Lung (tissue), 12 donors: ENCODE measurements around the gene PPM1L. TPM values are rescaled to one million over a fixed set of nuclear protein-coding genes. Genes with fewer than 3 reads are reported as not detected.

Experiments
- ATAC-seq: fragments of 200-7000 bp; cut with Tn5 transposase; one replicate; pipeline ENCODE4 v1.9.1; 2020; ENCODE audit warnings: moderate number of reproducible peaks; ENCODE audit not compliant: insufficient read depth, low FRiP score
- DNase-seq, 3 donors: peaks; one replicate each; pipeline ENCODE4 v3.0.0-alpha.2; 2013 to 2017
- H3K27ac ChIP-seq, 2 donors: one replicate each; pipeline ENCODE4 v1.5.1; 2013; ENCODE audit warnings: mild to moderate bottlenecking in 2 of 2, moderate library complexity in 2 of 2, control low read depth in 1 of 2, inconsistent platforms in 1 of 2, low read depth in 1 of 2, low read length in 1 of 2
- H3K27me3 ChIP-seq, 3 donors: one replicate each; pipeline ENCODE4 v1.5.1; 2013; ENCODE audit warnings: low read length in 2 of 3; ENCODE audit not compliant: control insufficient read depth in 3 of 3, insufficient read depth in 3 of 3
- H3K36me3 ChIP-seq, 4 donors: one replicate each; pipeline ENCODE4 v1.5.1; 2013; ENCODE audit warnings: low read length in 4 of 4, mild to moderate bottlenecking in 1 of 4, moderate library complexity in 1 of 4; ENCODE audit not compliant: control insufficient read depth in 4 of 4, insufficient read depth in 4 of 4
- H3K4me1 ChIP-seq, 5 donors: one replicate each; pipeline ENCODE4 v1.5.1; 2013; ENCODE audit warnings: low read length in 5 of 5, mild to moderate bottlenecking in 2 of 5, moderate library complexity in 1 of 5; ENCODE audit not compliant: control insufficient read depth in 5 of 5, insufficient read depth in 5 of 5
- H3K4me3 ChIP-seq: one replicate; pipeline ENCODE4 v1.5.1; 2013; ENCODE audit warnings: mild to moderate bottlenecking, control low read depth, moderate library complexity
- H3K9ac ChIP-seq, 2 donors: one replicate each; pipeline ENCODE4 v1.5.1; 2013; ENCODE audit warnings: low read length in 2 of 2, control low read depth in 1 of 2; ENCODE audit not compliant: insufficient read depth in 1 of 2
- H3K9me3 ChIP-seq, 4 donors: one replicate each; pipeline ENCODE4 v1.5.1; 2013; ENCODE audit warnings: low read length in 3 of 4, mild to moderate bottlenecking in 1 of 4, moderate library complexity in 1 of 4; ENCODE audit not compliant: control insufficient read depth in 4 of 4, insufficient read depth in 3 of 4
- CTCF ChIP-seq: IDR thresholded peaks from 2 replicates; pipeline ENCODE4 v1.5.1; 2012; ENCODE audit warnings: mild to moderate bottlenecking; ENCODE audit errors: control extremely low read depth, extremely low read depth
- WGBS, 2 donors: extraction: QIAGEN DNeasy Blood & Tissue Kit; methylation state at CpG; one replicate each; pipeline ENCODE4 v1.1.7; 2013; 5-methylcytosine and 5-hydroxymethylcytosine counted together
- polyA plus RNA-seq, 2 donors: library from polyadenylated mRNA; stranded (reverse); fragments of 200-250 nt; gene quantifications; one replicate each; pipeline ENCODE4 v1.2.1, GENCODE V29; 2013
- total RNA-seq, 2 donors: library from RNA; depleted of rRNA in 1 of 2; stranded (reverse); fragments of >200 nt in 1 of 2; gene quantifications; one replicate each; pipeline ENCODE4 v1.2.1, GENCODE V29; 2014 to 2021
- donor health status: control.
- donor health status: control.
- donor health status: Bipolar disorder and iron deficiency.
- donor health status: healthy.
- donor health status: DM: yes; HTN: yes; CAD: no.

The PPM1L gene
- total and polyA plus RNA-seq, 4 donors: 1.5 to 17.7 (median 6.7) TPM

GRCh38 chr3:161054860-161055604, 299.0 kb downstream of the PPM1L start:
- Histone ChIP-seq H3K27me3 (no peaks in the 10 kb centered on the region), H3K9ac (no peak overlapping the region), H3K4me3 (no peak overlapping the region), H3K4me1 (no peaks in the 10 kb centered on the region), H3K27ac (no peak overlapping the region), H3K9me3 (no peaks in the 10 kb centered on the region), H3K36me3 (no peaks in the 10 kb centered on the region)
- DNase-seq: no peak
- TF ChIP-seq CTCF: no peak
- WGBS, 2 donors: 84% methylated on average over 5 of the region's 5 CpGs
- ATAC-seq: no peak

GRCh38 chr3:161064413-161064812, 308.4 kb downstream of the PPM1L start:
- H3K36me3 ChIP-seq: no peaks in the 10 kb centered on the region
- H3K4me1 ChIP-seq: peaks cover 0 to 4% (median 0%) of the 10 kb centered on the region in 5 donors
- DNase-seq: no peak
- 86 to 90% methylated on average over 5 of the region's 5 CpGs for WGBS, 2 donors
- no peaks in the 10 kb centered on the region for H3K27me3 ChIP-seq
- no peak overlapping the region for H3K9ac ChIP-seq
- ATAC-seq: no peak
- H3K27ac ChIP-seq: no peak overlapping the region
- H3K9me3 ChIP-seq: no peaks in the 10 kb centered on the region
- H3K4me3 ChIP-seq: no peak overlapping the region
- no peak for TF ChIP-seq CTCF

GRCh38 chr3:161066930-161067329, 310.9 kb downstream of the PPM1L start:
- Histone ChIP-seq H3K9me3 (no peaks in the 10 kb centered on the region), H3K4me3 (no peak overlapping the region), H3K27ac (no peak overlapping the region), H3K4me1 (peaks cover 0 to 7% (median 0%) of the 10 kb centered on the region in 5 donors), H3K27me3 (no peaks in the 10 kb centered on the region), H3K9ac (no peak overlapping the region), H3K36me3 (no peaks in the 10 kb centered on the region)
- no peak for ATAC-seq
- TF ChIP-seq CTCF: no peak
- WGBS, 2 donors: 58 to 89% methylated on average over 3 of the region's 3 CpGs
- no peak for DNase-seq
